RPMI8226 (cell line): ENCODE results near the gene PRKACA.

Source experiments
- DNase-seq: peaks from one replicate; pipeline ENCODE4 v3.0.0-alpha.2; 2015

PRKACA gene

DNA sequence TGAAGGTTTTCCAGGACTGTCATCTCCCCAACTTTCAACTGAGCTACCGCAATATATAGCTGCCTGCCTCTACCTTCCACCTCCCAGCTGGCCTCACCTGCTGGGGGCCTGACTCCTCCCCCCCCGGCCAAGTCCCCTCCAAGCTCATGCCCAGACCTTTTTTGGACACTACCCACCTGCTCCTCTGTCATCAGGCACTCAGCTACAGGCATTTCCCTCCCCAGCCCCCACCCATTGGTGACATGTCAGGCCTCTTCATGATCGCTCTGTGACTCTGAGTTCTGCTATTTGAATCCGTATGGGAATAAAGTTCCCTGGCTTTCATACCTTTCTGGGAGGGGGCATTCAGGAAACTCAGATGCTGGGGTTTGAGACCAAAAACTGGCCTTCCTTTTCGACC is 1.8 kb downstream of the PRKACA start:
- no peak for DNase-seq

DNA sequence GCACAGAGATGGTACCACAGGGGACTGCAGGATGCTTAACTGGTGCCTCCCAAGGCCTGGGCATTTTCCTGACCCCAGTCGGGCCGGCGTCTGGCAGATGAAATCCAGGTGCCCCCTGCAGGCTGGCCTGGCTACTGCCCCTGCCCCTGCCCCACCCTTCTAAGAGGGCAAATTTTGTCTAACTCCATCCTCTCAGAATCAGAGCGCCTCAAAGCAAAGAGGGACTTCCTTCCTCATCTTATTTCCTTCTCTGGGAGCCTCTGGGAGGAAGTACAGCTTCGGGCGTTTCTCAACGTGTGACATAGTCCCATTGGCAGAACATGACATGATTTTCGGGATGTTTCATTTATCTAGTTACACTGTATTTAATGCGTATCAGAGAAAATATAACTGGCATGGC is 2.7 kb downstream of the PRKACA start:
- DNase-seq, result peak; percentile 62

DNA sequence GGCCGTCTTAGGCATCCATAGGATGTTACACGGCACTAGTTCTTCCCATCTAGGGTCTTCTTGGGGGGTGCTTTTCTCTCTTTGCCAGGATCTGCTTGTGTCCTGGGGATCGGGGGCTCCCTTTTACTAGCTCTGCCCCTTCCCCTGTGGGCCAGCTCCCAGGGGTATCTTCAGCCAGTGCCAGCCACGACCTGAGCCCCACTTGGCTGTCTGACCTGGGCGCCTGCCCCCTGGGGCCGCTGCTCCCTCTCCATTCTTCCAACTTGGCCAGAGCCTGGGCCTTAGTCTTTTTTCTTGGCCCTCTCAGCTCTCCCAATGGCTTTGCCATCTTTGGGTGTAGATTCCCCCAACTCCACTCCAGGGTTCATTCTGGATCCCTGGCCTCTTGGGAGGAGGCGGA is 3.1 kb downstream of the PRKACA start:
- DNase-seq, result no peak

DNA sequence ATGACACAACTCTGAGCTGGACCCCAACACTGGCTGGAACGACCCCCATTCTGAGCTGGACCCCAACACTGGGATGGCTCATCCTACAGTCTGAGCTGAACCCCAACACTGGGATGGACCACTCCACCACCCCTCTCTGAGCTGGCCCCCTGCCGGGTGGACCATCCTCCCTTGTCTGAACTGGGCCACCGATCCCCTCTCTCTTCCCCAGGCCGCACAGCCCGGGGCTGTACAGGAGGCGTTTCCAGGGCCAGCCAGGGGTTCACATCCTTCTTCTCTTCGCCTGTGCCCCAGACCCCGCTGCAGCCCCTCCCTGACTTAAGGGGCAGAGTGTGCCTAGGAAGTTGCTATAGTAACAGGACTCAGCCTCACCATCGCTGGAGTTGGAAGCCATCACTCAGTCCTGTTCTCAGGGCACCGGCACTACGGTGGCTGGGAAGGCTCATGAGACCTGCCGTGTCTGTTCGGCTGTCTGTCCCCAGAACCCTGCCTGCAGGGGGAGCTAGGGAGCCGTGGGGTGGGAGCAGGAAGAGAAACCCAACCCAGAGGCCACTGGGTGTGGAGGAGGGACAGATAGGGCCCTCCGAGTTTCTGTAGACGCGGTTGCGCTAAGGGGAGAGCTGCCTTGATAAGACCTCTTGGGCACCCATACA is 3.7 kb downstream of the PRKACA start:
- peak; percentile 35 for DNase-seq

DNA sequence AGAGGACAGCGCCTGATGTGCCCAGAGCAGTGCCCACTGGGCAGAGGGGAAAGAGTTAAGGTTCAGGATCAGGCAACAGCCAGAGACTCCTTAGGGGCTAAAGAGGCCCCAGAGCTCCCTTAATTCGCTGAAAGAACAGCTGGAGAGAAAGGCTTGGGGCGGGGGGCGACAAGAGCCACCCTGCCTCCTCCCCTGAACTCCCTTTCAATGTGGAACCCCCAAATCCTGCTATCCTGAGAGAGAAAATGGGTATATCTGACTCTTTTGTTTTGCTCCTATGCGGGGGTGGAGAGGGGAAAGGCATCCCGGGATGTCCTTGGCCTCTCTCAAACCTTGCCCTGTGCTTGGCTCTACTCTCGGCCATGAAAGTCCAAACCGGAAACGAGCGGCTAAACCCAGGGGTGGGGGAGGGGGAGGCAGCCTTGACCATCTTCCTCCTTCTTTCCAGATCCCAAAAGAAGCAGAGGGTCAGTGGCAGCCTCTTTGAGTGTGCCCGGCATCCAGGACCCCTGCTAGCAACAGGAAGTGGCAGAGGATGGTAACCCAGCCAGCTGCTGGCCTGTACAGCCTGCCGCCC is 4.7 kb downstream of the PRKACA start:
- DNase-seq, result no peak

DNA sequence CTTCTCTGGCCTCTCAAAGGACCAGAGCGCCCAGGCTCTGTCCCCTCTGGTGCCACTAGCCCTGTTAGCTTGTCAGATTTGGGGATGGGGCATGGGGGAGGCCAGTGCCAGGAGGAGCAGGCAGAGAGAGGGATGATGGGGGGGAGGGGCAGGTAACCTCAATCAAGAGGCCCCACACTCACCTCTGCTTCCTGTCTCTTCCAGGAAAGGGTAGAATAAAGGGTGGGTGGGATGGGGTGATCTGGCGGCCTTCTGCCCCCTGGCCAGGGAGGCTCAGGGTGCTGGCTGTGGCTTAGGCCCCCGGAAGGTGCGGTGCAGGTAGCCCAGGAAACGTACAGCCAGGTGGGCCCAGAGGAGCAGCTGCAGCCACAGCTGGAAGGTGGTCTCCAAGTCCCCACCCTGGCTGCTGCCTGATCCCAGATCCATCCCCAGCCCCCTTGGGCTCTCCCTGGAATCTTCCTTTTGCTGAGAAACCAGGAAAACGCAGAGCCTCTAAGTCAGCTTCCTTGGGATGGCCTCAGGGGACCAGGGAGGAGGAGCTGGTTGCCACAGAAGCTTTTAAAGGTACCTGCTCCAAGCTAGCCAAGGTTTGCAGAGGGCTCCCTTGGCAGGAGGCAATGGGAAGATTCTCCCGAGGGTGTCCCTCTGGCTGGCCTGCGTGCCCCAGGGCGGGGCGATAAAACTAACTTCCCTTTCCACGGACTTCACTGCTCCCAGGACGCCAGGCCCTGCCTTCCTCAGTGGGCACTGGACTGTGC is 5.3 kb downstream of the PRKACA start:
- no peak for DNase-seq

DNA sequence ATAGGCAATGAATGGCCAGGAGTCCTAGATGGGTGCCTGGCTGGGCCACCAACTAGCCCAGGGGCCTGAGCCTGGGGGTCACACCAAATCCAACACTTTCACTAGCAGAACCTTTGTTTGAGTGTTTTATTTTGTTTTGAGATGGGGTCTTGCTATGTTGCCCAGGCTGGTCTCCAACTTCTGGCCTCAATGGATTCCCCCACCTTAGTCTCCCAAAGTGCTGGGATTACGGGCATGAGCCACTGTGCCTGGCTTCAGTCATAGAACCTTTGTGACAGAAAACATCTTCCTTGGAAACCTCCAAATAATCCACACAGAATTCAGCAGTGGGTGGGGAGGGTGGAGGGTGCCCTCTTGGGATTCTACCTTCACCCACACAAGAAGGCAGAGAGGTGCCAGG is 6.1 kb downstream of the PRKACA start:
- DNase-seq, result no peak

DNA sequence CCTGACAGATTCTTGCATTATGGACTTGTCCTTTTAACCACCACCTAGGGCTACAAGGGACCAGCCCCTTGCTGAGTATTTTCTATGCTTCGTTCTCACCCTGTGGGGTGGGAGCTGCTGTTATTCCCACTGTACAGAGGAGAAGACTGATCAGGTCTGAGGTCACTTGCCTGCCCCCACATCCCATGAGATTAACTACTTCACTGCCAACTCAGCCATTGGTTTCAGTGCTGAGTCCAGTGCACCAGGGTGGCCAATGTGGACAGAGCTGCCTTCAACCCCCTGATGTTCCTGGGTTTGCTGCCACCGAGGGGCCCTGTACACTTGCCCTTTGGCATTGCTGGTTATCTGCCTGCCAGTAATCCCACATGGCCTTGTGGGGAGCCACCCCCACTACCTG is 6.9 kb downstream of the PRKACA start:
- no peak for DNase-seq

DNA sequence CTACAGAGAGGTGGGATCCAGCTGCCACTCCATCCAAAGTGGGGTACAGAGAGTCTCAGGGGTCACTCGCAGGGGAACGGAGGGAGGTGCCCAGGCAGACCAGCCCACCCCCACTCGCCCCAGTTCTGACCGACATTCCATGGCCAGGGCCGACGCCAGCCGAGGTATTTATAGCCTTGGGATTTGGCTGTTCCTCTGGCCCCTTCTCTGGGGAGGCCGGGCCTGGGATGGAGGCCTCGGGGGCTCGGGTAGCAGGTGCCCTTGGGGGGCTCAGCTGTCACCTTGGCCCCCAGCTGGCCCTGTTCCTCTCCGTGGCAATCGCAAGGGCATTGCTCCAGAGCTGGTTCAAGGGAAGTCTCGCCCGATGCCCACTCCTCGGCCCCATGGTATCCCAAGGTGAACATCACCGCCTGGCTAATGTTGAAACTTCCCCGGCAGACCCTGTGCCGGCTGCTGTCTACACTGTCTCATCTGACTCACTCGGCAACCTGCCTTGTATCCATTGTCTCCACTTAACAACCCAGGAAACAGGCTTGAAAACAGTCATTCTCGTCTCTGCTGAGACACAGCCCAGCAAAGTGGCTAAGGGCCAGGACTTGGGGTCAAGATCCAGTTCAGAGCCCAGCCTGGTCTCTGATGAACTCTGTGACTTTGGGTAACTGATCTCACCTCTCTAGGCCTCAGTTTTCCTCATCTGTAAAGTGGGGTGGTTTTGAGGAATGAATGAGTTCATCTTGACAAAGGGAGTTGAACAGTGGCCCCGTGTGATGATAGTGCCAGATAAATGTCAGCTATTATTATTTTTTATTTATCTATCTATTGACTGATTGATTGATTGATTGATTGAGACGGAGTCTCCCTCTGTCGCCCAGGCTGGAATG is 9.7 kb downstream of the PRKACA start:
- no peak for DNase-seq

DNA sequence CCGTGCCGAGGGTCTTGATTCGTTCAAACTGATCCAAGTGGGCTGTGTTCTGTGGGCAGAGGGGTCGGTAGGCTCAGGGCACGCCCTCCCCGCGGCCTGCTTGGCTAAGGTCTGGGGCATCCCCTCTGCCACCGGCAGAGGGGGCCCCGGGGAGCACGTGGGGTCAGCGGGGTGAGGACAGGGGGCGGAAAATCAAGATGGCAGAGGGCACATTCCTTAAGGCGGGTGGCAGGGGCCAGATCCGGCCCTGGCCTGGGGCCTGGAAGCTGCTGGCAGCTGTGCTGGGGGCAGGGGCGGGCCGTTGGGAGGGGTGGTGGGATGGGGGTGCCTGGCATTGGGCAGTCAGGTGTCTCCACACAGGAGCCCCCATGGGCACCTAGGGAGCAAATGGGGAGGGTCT is 10.7 kb downstream of the PRKACA start:
- DNase-seq, result no peak

DNA sequence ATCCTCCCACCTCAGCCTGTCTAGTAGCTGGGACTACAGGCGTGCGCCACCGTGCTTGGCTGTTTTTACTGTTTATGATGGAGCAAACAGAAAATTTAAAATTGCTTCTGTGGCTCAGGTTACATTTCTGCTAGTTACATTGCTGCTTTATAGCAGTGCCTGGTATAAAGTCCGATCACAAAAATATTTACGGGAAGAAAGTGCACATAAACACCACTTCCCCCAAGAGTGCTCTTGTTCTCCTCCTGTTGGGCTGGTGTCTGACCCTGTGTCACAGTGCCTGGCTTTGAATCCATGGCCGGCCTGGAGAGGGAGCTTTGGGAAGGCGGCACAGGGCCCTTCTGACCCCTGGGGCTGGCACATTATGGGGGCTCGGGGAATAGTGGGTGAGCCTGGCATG is 11.9 kb downstream of the PRKACA start:
- DNase-seq, result no peak

DNA sequence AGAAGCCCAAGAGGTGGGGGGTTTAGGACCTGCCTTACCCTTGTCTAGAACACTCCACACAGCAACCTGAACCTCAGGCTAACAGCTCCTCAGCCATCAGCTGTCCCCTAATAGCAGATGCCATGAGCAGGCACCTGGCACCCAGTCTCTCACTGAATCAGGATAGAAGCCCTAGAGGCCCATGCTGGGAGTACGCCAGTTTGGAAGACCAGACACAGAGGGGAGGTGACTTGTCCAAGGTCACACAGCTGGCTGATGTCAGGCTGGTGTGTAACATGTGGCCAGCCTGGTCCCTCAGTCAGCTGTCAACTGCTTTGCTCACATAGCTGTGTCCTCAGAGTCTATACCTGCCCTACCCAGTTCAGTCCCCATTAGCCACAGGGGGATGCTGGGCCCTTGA is 14.3 kb downstream of the PRKACA start:
- DNase-seq, result peak; percentile 89

DNA sequence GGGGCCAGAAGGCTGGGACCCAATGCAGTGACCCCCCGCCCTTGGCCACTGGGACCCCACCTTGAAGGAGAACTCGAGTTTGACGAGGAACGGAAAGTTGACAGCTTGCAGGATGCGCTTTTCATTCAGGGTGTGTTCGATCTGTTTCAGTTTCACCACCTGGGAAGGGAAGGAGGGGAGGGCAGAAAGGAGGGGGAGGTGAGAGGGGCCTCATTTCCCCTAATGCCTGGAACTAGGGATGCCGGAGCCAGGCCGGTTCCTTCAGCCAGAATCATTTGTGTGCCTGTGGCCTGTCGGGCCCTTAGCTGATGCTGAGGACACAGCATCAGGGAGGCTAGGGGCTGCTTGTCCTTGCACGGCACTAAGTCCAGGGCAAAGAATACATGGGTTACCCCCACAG is 14.8 kb downstream of the PRKACA start:
- peak; percentile 78 for DNase-seq

DNA sequence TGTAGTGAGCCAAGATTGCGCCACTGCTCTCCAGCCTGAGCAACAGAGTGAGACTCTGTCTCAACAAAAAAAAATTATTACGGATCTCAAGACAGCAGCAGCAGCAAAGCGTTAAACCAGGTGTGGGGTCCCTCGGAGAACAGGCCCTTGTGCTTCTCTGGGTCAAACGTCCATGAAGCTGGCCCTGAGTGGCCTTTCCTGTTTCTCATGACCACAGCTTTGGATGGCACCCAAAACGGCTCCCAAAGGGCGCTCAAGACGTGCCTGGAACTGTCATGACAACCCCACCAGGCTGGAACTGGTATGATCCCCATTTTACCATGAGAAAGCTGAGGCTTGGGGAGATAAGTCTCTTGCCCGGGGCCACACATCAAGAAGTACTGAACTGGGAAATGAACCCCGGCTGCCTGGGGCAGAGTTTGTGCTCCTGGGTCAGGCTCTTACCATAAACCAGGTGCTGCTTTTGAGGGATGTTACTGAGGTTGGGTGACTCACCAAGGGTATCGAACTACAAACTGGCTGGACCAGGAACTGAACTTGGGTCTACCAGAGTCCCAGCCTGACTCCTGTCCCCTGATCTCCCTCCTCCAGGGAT is 15.4 kb downstream of the PRKACA start:
- DNase-seq, result peak; percentile 72

DNA sequence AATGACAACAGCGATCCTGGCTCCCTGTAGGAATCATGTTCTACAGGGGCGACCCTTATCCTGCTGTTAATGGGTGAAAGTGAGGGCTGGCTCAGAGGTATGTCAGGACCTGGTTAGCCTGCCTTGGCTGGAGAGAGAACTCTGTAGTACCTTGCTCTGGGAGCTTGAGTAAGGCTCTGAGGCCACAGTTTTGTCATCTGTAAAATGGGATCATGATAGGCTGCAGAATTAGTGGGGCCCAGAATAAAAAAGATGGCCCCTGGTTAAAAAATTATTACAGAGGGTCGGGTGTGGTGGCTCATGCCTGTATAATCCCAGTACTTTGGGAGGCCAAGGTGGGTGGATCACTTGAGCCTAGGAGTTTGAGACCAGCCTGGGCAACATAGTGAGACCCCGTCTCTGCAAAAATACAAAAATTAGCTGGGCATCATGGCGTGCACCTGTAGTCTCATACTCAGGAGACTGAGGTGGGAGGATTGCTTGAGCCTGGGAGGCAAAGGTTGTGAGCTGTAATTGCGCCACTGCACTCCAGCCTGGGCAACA is 16.5 kb downstream of the PRKACA start:
- DNase-seq, result no peak

DNA sequence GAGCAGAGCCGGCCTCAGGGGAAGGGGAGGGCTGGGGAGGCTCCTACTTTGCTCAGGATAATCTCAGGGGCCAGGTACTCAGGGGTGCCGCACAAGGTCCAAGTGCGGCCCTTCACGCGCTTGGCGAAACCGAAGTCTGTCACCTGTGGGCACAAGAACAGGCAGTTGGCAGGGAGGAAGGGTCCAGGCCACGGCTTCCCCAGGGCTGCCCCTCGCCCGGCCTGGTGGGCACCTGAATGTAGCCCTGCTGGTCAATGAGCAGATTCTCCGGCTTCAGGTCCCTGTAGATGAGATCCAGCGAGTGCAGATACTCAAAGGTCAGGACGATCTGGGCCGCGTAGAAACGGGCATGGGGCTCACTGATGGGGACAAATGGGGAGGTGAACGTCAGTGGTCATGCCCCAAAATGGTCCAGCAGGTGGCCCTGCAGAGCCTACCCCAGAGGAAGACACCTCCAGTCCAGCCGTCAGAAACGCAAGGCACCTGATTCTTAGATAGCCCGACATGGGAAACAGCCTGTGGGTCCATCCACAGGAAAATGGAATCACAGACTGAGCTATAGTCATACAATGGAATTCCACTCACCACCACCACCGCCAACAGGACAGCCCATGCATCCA is 19.9 kb downstream of the PRKACA start:
- DNase-seq, result no peak

DNA sequence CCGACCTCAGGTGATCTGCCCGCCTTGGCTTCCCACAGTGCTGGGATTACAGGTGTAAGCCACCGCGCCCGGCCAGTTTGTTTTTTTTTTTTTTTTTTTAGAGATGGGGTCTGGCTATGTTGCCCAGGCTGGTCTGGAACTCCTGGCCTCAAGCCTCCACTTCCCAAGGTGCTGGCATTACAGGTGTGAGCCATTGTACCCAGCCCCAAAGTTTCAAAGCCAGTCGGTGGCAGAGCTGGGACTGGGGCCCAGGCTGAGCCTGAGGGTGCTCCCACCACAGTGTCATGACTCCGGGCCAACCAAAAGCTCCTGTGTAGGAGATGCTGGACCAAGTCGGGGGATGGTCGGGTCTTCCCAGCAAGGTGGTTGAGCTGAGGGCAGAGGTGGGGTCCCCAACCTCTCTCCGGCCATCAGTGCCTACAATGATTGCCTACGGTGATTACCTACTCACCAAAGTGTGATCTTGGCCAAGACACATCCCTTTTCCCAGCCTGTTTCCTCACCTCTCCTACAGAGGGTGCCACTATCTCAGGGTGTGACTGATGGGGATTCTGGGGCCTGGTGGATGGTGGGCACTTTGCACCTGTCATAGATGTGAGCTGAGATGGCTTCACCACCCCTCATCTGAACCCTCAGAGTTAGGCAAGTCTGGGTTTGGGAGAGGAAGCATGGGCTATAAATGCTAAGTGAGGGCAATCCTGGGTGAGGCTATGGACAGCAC is 21.1 kb downstream of the PRKACA start:
- DNase-seq, result no peak

DNA sequence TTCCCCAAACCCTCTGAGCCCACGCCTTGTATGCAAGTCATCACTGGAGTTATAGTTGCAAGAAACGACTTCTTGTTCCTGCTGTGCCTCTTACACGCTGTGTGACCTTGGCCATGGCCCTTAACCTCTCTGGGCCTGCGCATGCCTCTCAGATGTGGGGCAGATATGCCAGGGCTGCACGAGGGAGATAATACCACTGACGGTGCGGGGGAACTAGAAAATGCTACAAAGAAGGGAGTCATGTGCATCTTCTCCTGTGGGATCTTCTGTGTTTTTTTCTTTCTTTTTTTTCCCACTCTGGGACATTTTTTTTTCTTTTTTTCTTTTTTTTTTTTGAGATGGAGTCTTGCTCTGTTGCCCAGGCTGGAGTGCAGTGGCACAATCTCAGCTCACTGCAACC is 22.7 kb downstream of the PRKACA start:
- DNase-seq, result no peak

DNA sequence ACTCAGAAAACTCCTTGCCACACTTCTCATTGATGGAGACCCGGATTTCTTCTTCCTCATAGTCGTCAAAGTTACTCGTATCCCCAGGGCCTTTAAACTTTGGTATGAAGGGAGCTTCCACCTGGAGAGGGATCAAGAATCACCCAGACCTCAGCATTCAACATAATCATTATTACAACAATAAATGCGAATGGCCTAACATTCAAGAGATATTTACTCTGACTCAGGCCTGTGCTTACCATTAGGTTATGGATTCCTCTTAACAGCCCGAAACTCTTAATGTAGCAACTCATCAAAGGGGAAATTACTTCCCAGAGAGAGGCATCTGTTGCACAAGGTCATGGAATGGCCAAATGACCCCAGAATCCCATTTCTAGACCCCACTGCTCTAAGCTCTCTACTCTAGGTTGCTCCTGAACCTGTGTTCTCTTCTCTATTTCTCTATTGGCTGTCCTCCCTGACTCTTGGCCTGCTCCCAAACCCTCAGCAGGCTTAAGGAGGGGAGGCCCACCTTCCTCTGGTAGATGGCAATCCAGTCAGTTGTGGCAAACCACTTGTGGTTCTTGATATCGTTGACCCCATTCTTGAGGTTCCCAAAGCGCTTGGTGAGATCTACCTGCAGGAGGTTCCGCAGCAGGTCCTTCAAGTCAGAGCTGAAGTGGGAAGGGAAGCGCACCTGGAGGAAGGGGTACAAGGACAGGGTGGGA is 24.3 kb downstream of the PRKACA start:
- DNase-seq, result no peak

DNA sequence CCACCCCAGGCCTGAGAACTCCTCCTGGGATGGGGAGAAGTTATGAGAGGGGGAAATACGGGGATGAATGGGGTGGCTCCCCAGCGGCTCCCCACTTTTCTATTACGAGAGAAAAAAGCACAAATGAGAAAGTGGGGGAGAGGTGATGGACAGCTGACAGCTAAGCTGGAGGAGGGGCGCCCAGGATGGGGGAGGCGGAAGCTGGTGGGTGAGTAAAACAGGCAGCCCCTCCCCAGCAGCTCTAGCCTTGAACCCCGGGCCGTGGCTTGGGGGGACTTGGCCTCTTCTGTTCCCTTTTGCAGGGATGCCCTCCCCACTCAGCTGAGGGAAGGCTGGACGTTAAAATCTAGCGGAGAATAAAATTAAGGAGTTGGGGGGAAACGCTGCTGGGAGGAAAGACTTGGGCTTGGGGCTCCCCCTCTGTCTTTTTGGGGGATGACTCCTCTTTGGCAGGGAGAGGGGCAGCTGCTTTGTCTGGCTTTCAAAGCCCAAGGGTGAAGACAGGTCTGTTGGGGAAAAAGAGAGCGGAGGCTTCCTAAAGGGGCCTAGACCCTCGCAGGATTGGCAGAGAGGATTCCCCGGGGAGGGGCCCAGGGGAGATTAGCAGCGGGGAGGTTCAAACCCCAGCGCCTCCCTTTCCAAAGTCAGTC is 25.6 kb downstream of the PRKACA start:
- no peak for DNase-seq
